B cell (primary cell): ENCODE data around the gene JADE2. TPM values are rescaled to one million over a fixed set of nuclear protein-coding genes. Genes with fewer than 3 reads are reported as not detected.

Experiments
- ATAC-seq: fragments of 200-7000 bp; cut with Tn5 transposase; one replicate; pipeline ENCODE4 v1.10.0; 2021; ENCODE audit warnings: low read depth, mild to moderate bottlenecking, moderate number of reproducible peaks, moderate library complexity
- CTCF ChIA-PET: fragments of 350-600 bp; sonication (Branson Sonifier 250); formaldehyde crosslinking; loops from one replicate; lab custom pipeline; 2021; ENCODE audit warnings: antibody characterized with exemption, inconsistent platforms; lab: Charles Lee
- POLR2A ChIA-PET: fragments of 350-600 bp; sonication (Branson Sonifier 250); formaldehyde crosslinking; loops from one replicate; lab custom pipeline; 2021; ENCODE audit warnings: antibody characterized with exemption; lab: Charles Lee
- DNase-seq: peaks from one replicate; pipeline ENCODE4 v3.0.0; 2013
- H2AFZ ChIP-seq: 2 replicates; pipeline ENCODE4 v1.6.1; 2012; ENCODE audit warnings: mild to moderate bottlenecking, low read depth, low read length; ENCODE audit not compliant: insufficient read depth, poor library complexity, severe bottlenecking
- H3K27ac ChIP-seq, 2 donors: 1 replicate in 1 of 2; 2 replicates in 1 of 2; pipeline ENCODE4 v1.5.1; 2012 to 2013; ENCODE audit warnings: low read length in 2 of 2, mild to moderate bottlenecking in 2 of 2, moderate library complexity in 1 of 2
- H3K27me3 ChIP-seq, 4 experiments: fragments of 200-600 bp in 1 of 4; sonication (generic) in 1 of 4; replicated peaks in 1 of 4; 1 replicate in 2 of 4; 2 replicates in 2 of 4; pipeline versions ENCODE4 v1.6.1 to v1.7.0; 2013 to 2016; ENCODE audit warnings: low read length in 3 of 4, mild to moderate bottlenecking in 2 of 4, mixed read lengths in 1 of 4, moderate library complexity in 1 of 4; ENCODE audit not compliant: insufficient read depth in 4 of 4, control insufficient read depth in 3 of 4; ENCODE audit errors: control extremely low read depth in 1 of 4
- H3K36me3 ChIP-seq, 2 experiments: replicated peaks in 1 of 2; 1 replicate in 1 of 2; 2 replicates in 1 of 2; pipeline versions ENCODE4 v1.6.1 to v1.7.1; 2013; ENCODE audit warnings: low read length in 1 of 2; ENCODE audit not compliant: insufficient read depth in 2 of 2, control insufficient read depth in 1 of 2; ENCODE audit errors: control extremely low read depth in 1 of 2, extremely low read depth in 1 of 2
- H3K4me1 ChIP-seq, 2 donors: fragments of 200-600 bp in 1 of 2; sonication (generic) in 1 of 2; 1 replicate in 1 of 2; 2 replicates in 1 of 2; pipeline versions ENCODE4 v1.5.1 to v1.6.1; 2013 to 2017; ENCODE audit warnings: low read length in 2 of 2; ENCODE audit not compliant: control insufficient read depth in 2 of 2, insufficient read depth in 2 of 2
- H3K4me2 ChIP-seq: replicated peaks from 2 replicates; pipeline ENCODE3; 2012; ENCODE audit warnings: mild to moderate bottlenecking, low read depth, low read length; ENCODE audit not compliant: poor library complexity, severe bottlenecking
- H3K4me3 ChIP-seq, 5 experiments: fragments of 200-600 bp in 1 of 5; sonication (generic) in 1 of 5; 1 replicate in 3 of 5; 2 replicates in 2 of 5; pipeline versions ENCODE4 v1.5.1 to v1.7.0; 2011 to 2016; ENCODE audit warnings: low read length in 4 of 5, mild to moderate bottlenecking in 4 of 5, low read depth in 2 of 5, control low read depth in 1 of 5, moderate library complexity in 1 of 5; ENCODE audit not compliant: insufficient read depth in 1 of 5; ENCODE audit errors: control extremely low read depth in 1 of 5, extremely low read depth in 1 of 5
- H3K79me2 ChIP-seq: fragments of 200-600 bp; sonication (generic); one replicate; pipeline ENCODE4 v1.6.0; 2016; ENCODE audit warnings: low read length; ENCODE audit not compliant: control insufficient read depth, insufficient read depth
- H3K9ac ChIP-seq: fragments of 200-600 bp; sonication (generic); 2 replicates; pipeline ENCODE4 v1.6.1; 2017; ENCODE audit warnings: mild to moderate bottlenecking, low read length, moderate library complexity
- H3K9me3 ChIP-seq, 3 donors: one replicate each; pipeline versions ENCODE4 v1.6.1 to v1.7.1; 2013; ENCODE audit warnings: low read length in 2 of 3; ENCODE audit not compliant: control insufficient read depth in 2 of 3, insufficient read depth in 1 of 3; ENCODE audit errors: control extremely low read depth in 1 of 3
- H4K20me1 ChIP-seq: 2 replicates; pipeline ENCODE4 v1.6.0; 2012; ENCODE audit warnings: mild to moderate bottlenecking, low read length; ENCODE audit not compliant: insufficient read depth, control insufficient read depth, poor library complexity, severe bottlenecking
- H3K27ac Mint-ChIP-seq: one replicate; pipeline ENCODE4 v1.8.0; 2021; ENCODE audit warnings: mixed read lengths
- H3K27me3 Mint-ChIP-seq: one replicate; pipeline ENCODE4 v1.8.0; 2021; ENCODE audit warnings: mixed read lengths
- H3K4me1 Mint-ChIP-seq: one replicate; pipeline ENCODE4 v1.8.0; 2021; ENCODE audit warnings: mixed read lengths
- H3K4me3 Mint-ChIP-seq: one replicate; pipeline ENCODE4 v1.8.0; 2021; ENCODE audit warnings: mixed read lengths
- H3K9me3 Mint-ChIP-seq: one replicate; pipeline ENCODE4 v1.8.0; 2022; ENCODE audit warnings: mixed read lengths; ENCODE audit not compliant: insufficient read depth
- CTCF ChIP-seq: fragments of 200-600 bp; IDR thresholded peaks from one replicate; pipeline ENCODE4 v1.8.0; 2022; ENCODE audit warnings: antibody characterized with exemption, mild to moderate bottlenecking
- EZH2 ChIP-seq: IDR thresholded peaks from 2 replicates; pipeline ENCODE4 v1.6.1; 2012; ENCODE audit warnings: borderline replicate concordance, low read depth, mild to moderate bottlenecking, moderate library complexity, low read length; ENCODE audit not compliant: insufficient read depth, poor library complexity, severe bottlenecking
- WGBS: methylation state at CpG from one replicate; pipeline ENCODE4 v1.1.5; 2013; ENCODE audit warnings: missing lambda C conversion rate; ENCODE audit not compliant: insufficient coverage; 5-methylcytosine and 5-hydroxymethylcytosine counted together
- intact Hi-C: fragments of 100-400 bp; cut with micrococcal nuclease; formaldehyde crosslinking; loops from one replicate; pipeline ENCODE4 v1.10.0; 2022
- polyA plus RNA-seq: library from polyadenylated mRNA; depleted of rRNA; stranded (reverse); fragments of >200 nt; gene quantifications from 2 replicates; pipeline ENCODE4 v1.2.3, GENCODE V29; 2012
- total RNA-seq, 2 donors: library from RNA; stranded (reverse); fragments of 120-200 nt in 1 of 2; gene quantifications; 1 replicate in 1 of 2; 2 replicates in 1 of 2; pipeline versions ENCODE4 v1.2.3 to v1.2.4, GENCODE V29; 2013 to 2022

JADE2 gene
- total and polyA plus RNA-seq, 2 donors (not counting 1 experiment from before 2014, with no cell fraction given), result 80.5 to 247 TPM

- H3K4me3 Mint-ChIP-seq, result no peak overlapping the region
These were observed 35.2 kb downstream of the JADE2 start for GRCh38 chr5:134560698-134561097.

GRCh38 chr5:134561871-134562296 lies 36.4 kb downstream of the JADE2 start:
- Histone ChIP-seq H3K9ac (no peak overlapping the region), H3K27me3 (no peaks in the 10 kb centered on the region), H3K9me3 (no peaks in the 10 kb centered on the region), H3K4me1 (peaks cover under 1% of the 10 kb centered on the region in 2 donors), H3K4me2 (no peak overlapping the region), H3K4me3 (no peak overlapping the region), H3K79me2 (peaks cover 89% of the 10 kb centered on the region), H4K20me1 (peaks cover 85% of the 10 kb centered on the region), H3K36me3 (peaks cover 4 to 86% of the 10 kb centered on the region in 2 experiments), H3K27ac (no peak overlapping the region), H2AFZ (no peak overlapping the region)
- Mint-ChIP-seq H3K4me1 (peaks cover 8% of the 10 kb centered on the region), H3K4me3 (no peak overlapping the region), H3K27me3 (no peaks in the 10 kb centered on the region), H3K9me3 (no peaks in the 10 kb centered on the region), H3K27ac (peak overlapping the region; percentile 67)
- ChIA-PET POLR2A (no interaction called here), CTCF (no interaction called here)
- ATAC-seq (no peak), DNase-seq (no peak)
- TF ChIP-seq EZH2 (no peak), CTCF (no peak)
- intact Hi-C loops, result no loop called here
- WGBS, result 91% methylated on average over 8 of the region's 9 CpGs

More at GRCh38 chr5:134560698-134561097, 35.2 kb downstream of the JADE2 start:
- WGBS, result 99% methylated on average over 12 of the region's 15 CpGs
- DNase-seq (no peak), ATAC-seq (no peak)
- no peaks in the 10 kb centered on the region for H3K27me3 ChIP-seq
- H3K9me3 Mint-ChIP-seq, result no peaks in the 10 kb centered on the region
- H3K9ac ChIP-seq, result no peak overlapping the region
- H3K4me2 ChIP-seq, result no peak overlapping the region
- H3K36me3 ChIP-seq, result peaks cover 4 to 84% of the 10 kb centered on the region in 2 experiments
- peaks cover 18% of the 10 kb centered on the region for H3K4me1 Mint-ChIP-seq
- H3K27me3 Mint-ChIP-seq, result no peaks in the 10 kb centered on the region
- ChIA-PET CTCF (interaction anchor here (3.0 kb wide), 1 partner anchor 17 kb away, joined by 10 read pairs; no protein-coding TSS in a partner anchor), POLR2A (no interaction called here)
- intact Hi-C loops, result no loop called here
- no peak overlapping the region for H3K27ac ChIP-seq
- H3K4me3 ChIP-seq, result no peak overlapping the region
- H3K4me1 ChIP-seq, result peaks cover 13% of the 10 kb centered on the region in 2 donors
- peaks cover 86% of the 10 kb centered on the region for H4K20me1 ChIP-seq
- H2AFZ ChIP-seq, result no peak overlapping the region
- H3K27ac Mint-ChIP-seq, result peak overlapping the region; percentile 56
- TF ChIP-seq EZH2 (no peak), CTCF (no peak)
- no peaks in the 10 kb centered on the region for H3K9me3 ChIP-seq
- peaks cover 89% of the 10 kb centered on the region for H3K79me2 ChIP-seq
